K562 (cell line): ENCODE results near the gene GTPBP6. TPM values are rescaled to one million over a fixed set of nuclear protein-coding genes. Genes with fewer than 3 reads are reported as not detected.

Source experiments
- ATAC-seq: fragments of 200-7000 bp; cut with Tn5 transposase; 3 replicates; pipeline ENCODE4 v1.9.1; 2020; ENCODE audit warnings: moderate library complexity
- BruUV-seq: library from RNA; stranded (reverse); fragments of 400-500 nt; replicated peaks from 2 replicates; lab custom pipeline; 2021; lab: Mats Ljungman, UMichigan
- CTCF ChIA-PET: fragments of 300-600 bp; formaldehyde crosslinking; extraction: SDS; loops from one replicate; lab custom pipeline; 2021; ENCODE audit warnings: low intra/inter-chr PET ratio; lab: Yijun Ruan, JAX
- POLR2A ChIA-PET: fragments of 300-600, 350-650 bp; sonication (Branson Sonifier 250); formaldehyde crosslinking; extraction: SDS; loops from one replicate; lab custom pipeline; 2021; ENCODE audit warnings: antibody characterized with exemption, inconsistent platforms; lab: Yijun Ruan, JAX
- DNase-seq, 4 experiments: peaks; one replicate each; pipeline versions ENCODE4 v3.0.0 to v3.0.0-alpha.2; 2011 to 2018; ENCODE audit warnings: low spot score in 3 of 4, mixed read lengths in 3 of 4; ENCODE audit errors: extremely low read depth in 1 of 4
- FAIRE-seq: peaks from 2 replicates; lab custom pipeline; 2011; peaks lifted over from hg19 to GRCh38; lab: Jason Lieb, UNC
- H2AFZ ChIP-seq: 2 replicates; pipeline ENCODE4 v1.6.0; 2011; ENCODE audit warnings: low read depth, low read length, control low read depth, inconsistent platforms
- H3K27ac ChIP-seq: fragments of 200-600 bp; 3 replicates; pipeline ENCODE4 v1.8.0; 2011; ENCODE audit warnings: low read depth, mild to moderate bottlenecking, control low read depth, inconsistent platforms, low read length, moderate library complexity, mixed read lengths; ENCODE audit errors: extremely low read depth
- H3K27me3 ChIP-seq, 2 experiments: fragments of 300-600 bp in 1 of 2; 2 replicates in 1 of 2; 3 replicates in 1 of 2; pipeline versions ENCODE4 v1.6.0 to v1.8.0; 2011; ENCODE audit warnings: inconsistent platforms in 2 of 2, low read length in 2 of 2, mild to moderate bottlenecking in 1 of 2, mixed read lengths in 1 of 2, moderate library complexity in 1 of 2; ENCODE audit not compliant: control insufficient read depth in 2 of 2, insufficient read depth in 2 of 2
- H3K36me3 ChIP-seq: fragments of 300-600 bp; 3 replicates; pipeline ENCODE4 v1.8.0; 2011; ENCODE audit warnings: mild to moderate bottlenecking, low read length, inconsistent platforms; ENCODE audit not compliant: control insufficient read depth, insufficient read depth
- H3K4me1 ChIP-seq, 2 experiments: fragments of 200-600 bp in 1 of 2; replicated peaks in 1 of 2; 2 replicates in 1 of 2; 3 replicates in 1 of 2; pipeline versions ENCODE4 v1.5.1 to v1.8.0; 2011; ENCODE audit warnings: inconsistent platforms in 2 of 2, low read length in 2 of 2, mild to moderate bottlenecking in 1 of 2, mixed read lengths in 1 of 2, moderate library complexity in 1 of 2; ENCODE audit not compliant: control insufficient read depth in 2 of 2, insufficient read depth in 2 of 2
- H3K4me2 ChIP-seq: 2 replicates; pipeline ENCODE4 v1.6.1; 2011; ENCODE audit warnings: low read length, control low read depth, inconsistent platforms, mixed read lengths; ENCODE audit not compliant: insufficient read depth
- H3K4me3 ChIP-seq: fragments of 200-600 bp; sonication (generic), shearing (Covaris generic); 2 replicates; pipeline ENCODE4 v1.5.1; 2016; ENCODE audit warnings: control low read depth, inconsistent platforms
- H3K79me2 ChIP-seq: fragments of 200-600 bp; 3 replicates; pipeline ENCODE4 v1.8.0; 2011; ENCODE audit warnings: low read length, inconsistent platforms; ENCODE audit not compliant: control insufficient read depth, insufficient read depth
- H3K9ac ChIP-seq, 2 experiments: 2 replicates each; pipeline versions ENCODE4 v1.6.0 to v1.6.1; 2011; ENCODE audit warnings: low read depth in 2 of 2, low read length in 2 of 2, control low read depth in 1 of 2, inconsistent platforms in 1 of 2, mild to moderate bottlenecking in 1 of 2, mixed read lengths in 1 of 2; ENCODE audit not compliant: insufficient read depth in 1 of 2
- H3K9me1 ChIP-seq: one replicate; pipeline ENCODE4 v1.6.0; 2011; ENCODE audit warnings: inconsistent platforms, mild to moderate bottlenecking, low read length, moderate library complexity; ENCODE audit not compliant: control insufficient read depth, insufficient read depth
- H3K9me3 ChIP-seq: replicated peaks from 2 replicates; pipeline ENCODE4 v1.5.1; 2011; ENCODE audit warnings: low read depth, low read length, inconsistent platforms; ENCODE audit not compliant: control insufficient read depth, insufficient read depth
- H4K20me1 ChIP-seq: replicated peaks from 2 replicates; pipeline ENCODE4 v1.6.1; 2011; ENCODE audit warnings: low read length, inconsistent platforms, mixed read lengths; ENCODE audit not compliant: control insufficient read depth, insufficient read depth
- ATF3 ChIP-seq, 2 experiments: fragments of 450-650 bp in 1 of 2; sonication (generic) in 1 of 2; formaldehyde crosslinking in 1 of 2; IDR thresholded peaks in 1 of 2; conservative IDR thresholded peaks in 1 of 2; 2 replicates each; pipeline versions ENCODE4 v1.6.1 to v1.8.1; 2016 to 2023; ENCODE audit warnings: mild to moderate bottlenecking in 2 of 2, moderate library complexity in 2 of 2, inconsistent platforms in 1 of 2, missing genetic modification reagents in 1 of 2
- CBX5 ChIP-seq: IDR thresholded peaks from 2 replicates; pipeline ENCODE4 v1.6.1; 2014; ENCODE audit warnings: low read depth, borderline replicate concordance
- CXXC5 ChIP-seq: fragments of 250-450 bp; sonication (Bioruptor Pico); IDR thresholded peaks from 2 replicates; pipeline ENCODE4 v1.8.0; 2022; ENCODE audit warnings: inconsistent platforms, mild to moderate bottlenecking, moderate library complexity
- EGR1 ChIP-seq: fragments of 450-650 bp; conservative IDR thresholded peaks from 2 replicates; pipeline ENCODE4 v1.6.1; 2017; ENCODE audit warnings: mild to moderate bottlenecking
- NCOA4 ChIP-seq: fragments of 450-650 bp; IDR thresholded peaks from 2 replicates; pipeline ENCODE4 v1.6.1; 2018; ENCODE audit warnings: mild to moderate bottlenecking; ENCODE audit not compliant: partially characterized antibody
- NELFE ChIP-seq: IDR thresholded peaks from 2 replicates; pipeline ENCODE4 v1.6.1; 2011; ENCODE audit warnings: mild to moderate bottlenecking; ENCODE audit not compliant: insufficient read depth, insufficient read length
- NEUROD1 ChIP-seq: fragments of 150-350 bp; IDR thresholded peaks from 2 replicates; pipeline ENCODE4 v1.6.1; 2014; ENCODE audit warnings: borderline replicate concordance, low read length, low read depth; ENCODE audit not compliant: partially characterized antibody
- SMARCB1 ChIP-seq: IDR thresholded peaks from 2 replicates; pipeline ENCODE4 v1.6.1; 2011; ENCODE audit warnings: improper control_type of control experiment, low read depth; ENCODE audit not compliant: insufficient read length
- SMARCC2 ChIP-seq: fragments of 450-650 bp; IDR thresholded peaks from 2 replicates; pipeline ENCODE4 v1.6.1; 2017; ENCODE audit warnings: antibody characterized with exemption, moderate library complexity, mild to moderate bottlenecking, low read depth
- TEAD4 ChIP-seq, 2 experiments: sonication (generic) in 1 of 2; formaldehyde crosslinking in 1 of 2; IDR thresholded peaks; 2 replicates each; pipeline versions ENCODE4 v1.6.1 to v1.8.0; 2012 to 2022; ENCODE audit warnings: borderline replicate concordance in 1 of 2, inconsistent platforms in 1 of 2, low read length in 1 of 2, mild to moderate bottlenecking in 1 of 2, missing genetic modification reagents in 1 of 2
- ZNF551 ChIP-seq: fragments of 250-450 bp; sonication (Bioruptor Pico); IDR thresholded peaks from 2 replicates; pipeline ENCODE4 v1.5.0; 2021; ENCODE audit warnings: mild to moderate bottlenecking, moderate library complexity
- WGBS: fragments of 100-300 bp; shearing (Covaris generic); methylation state at CpG from one replicate; pipeline ENCODE4 v1.1.6; 2016; ENCODE audit warnings: low coverage, mixed read lengths; ENCODE audit not compliant: insufficient coverage; ENCODE audit errors: missing lambda C conversion rate; 5-methylcytosine and 5-hydroxymethylcytosine counted together
- in situ Hi-C: fragments of 300-500 bp; cut with MboI; formaldehyde crosslinking; loops from 4 replicates; pipeline ENCODE4 v1.15.0; 2018; ENCODE audit warnings: inconsistent platforms, mixed read lengths
- intact Hi-C: fragments of 100-400 bp; cut with micrococcal nuclease; formaldehyde crosslinking; loops from 2 replicates; pipeline ENCODE4 v1.14.2; 2022
- polyA plus RNA-seq, 8 experiments: library from polyadenylated mRNA; depleted of rRNA in 4 of 8; stranded (reverse) in 5 of 8; unstranded in 3 of 8; fragments of >200 nt; fragmentation: Nextera tagmentation in 2 of 8; fragmentation: Illumina TruSeq in 1 of 8; extraction: Ambion mirVana in 2 of 8; extraction: Trizol in 1 of 8; gene quantifications; 2 replicates each; pipeline versions ENCODE4 v1.2.1 to v1.2.3, GENCODE V29; 2011 to 2014; ENCODE audit warnings: inconsistent platforms in 1 of 8, missing spikeins in 1 of 8
- total RNA-seq, 7 experiments: library from RNA; depleted of rRNA in 6 of 7; stranded (reverse); fragments of >200 nt in 6 of 7; fragmentation: Illumina TruSeq in 2 of 7; extraction: Trizol in 2 of 7; gene quantifications; 2 replicates each; pipeline versions ENCODE4 v1.2.1 to v1.2.3, GENCODE V29; 2011 to 2021; ENCODE audit warnings: low replicate concordance in 1 of 7
- TF ChIP-seq, protein P1 (sequence below): fragments of 450-650 bp; formaldehyde crosslinking; IDR thresholded peaks from 2 replicates; pipeline ENCODE4 v1.4.0; 2020; ENCODE audit warnings: mild to moderate bottlenecking, moderate library complexity

The GTPBP6 gene
- total and polyA plus RNA-seq, 9 of the 15 experiments (the other 6 are each of a cell fraction or from before 2014, with no cell fraction given), result 0.24 to 35.2 (median 8.0) TPM

DNA sequence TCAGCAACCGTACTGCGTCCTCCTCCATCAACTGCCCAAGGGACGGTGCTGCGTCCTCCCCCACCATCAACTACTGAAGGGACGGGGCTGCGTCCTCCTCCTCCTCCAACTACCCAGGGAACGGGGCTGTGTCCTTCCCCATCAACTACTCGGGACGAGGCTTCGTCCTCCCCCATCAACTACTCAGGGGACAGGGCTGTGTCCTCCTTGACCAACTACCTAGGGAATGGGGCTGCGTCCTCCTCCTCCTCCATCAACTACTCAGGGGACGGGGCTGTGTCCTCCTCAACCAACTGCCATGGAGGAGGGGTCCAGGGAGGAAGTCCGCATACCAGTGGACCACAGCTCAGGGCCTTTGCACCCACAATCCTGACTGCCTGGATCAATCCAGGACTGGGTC is 43.8 kb upstream of the GTPBP6 start:
- H4K20me1 ChIP-seq, result no peaks in the 10 kb centered on the region
- peaks cover 0 to 5% of the 10 kb centered on the region in 2 experiments; a peak in 1 of 5 replicates for H3K4me1 ChIP-seq
- H3K79me2 ChIP-seq, result no peaks in the 10 kb centered on the region
- BruUV-seq, result no TSS peak
- H3K9me1 ChIP-seq, result no peaks in the 10 kb centered on the region
- WGBS, result 72% methylated on average over 9 of the region's 13 CpGs
- ATAC-seq, result no peak
- H3K36me3 ChIP-seq, result no peaks in the 10 kb centered on the region
- no peak overlapping the region for H3K27ac ChIP-seq
- DNase-seq, result no peak
- peaks cover 3% of the 10 kb centered on the region for H3K9me3 ChIP-seq
- H3K4me2 ChIP-seq, result no peak overlapping the region
- no peak for FAIRE-seq
- no peak overlapping the region for H2AFZ ChIP-seq
- in situ Hi-C loops (no loop called here), intact Hi-C loops (no loop called here)
- no peak overlapping the region for H3K9ac ChIP-seq
- ChIA-PET CTCF (no interaction called here), POLR2A (no interaction called here)
- no peaks in the 10 kb centered on the region for H3K27me3 ChIP-seq
- H3K4me3 ChIP-seq, result no peak overlapping the region
- TF ChIP-seq EGR1, result no peak

GRCh38 chrX:361231-362145 is 42.9 kb upstream of the GTPBP6 start:
- Histone ChIP-seq H3K9ac (no peak overlapping the region), H3K9me3 (peaks cover 3% of the 10 kb centered on the region), H3K36me3 (no peaks in the 10 kb centered on the region), H3K27ac (no peak overlapping the region), H3K4me1 (peaks cover 0 to 5% of the 10 kb centered on the region in 2 experiments; a peak in 1 of 5 replicates), H3K4me2 (no peak overlapping the region), H3K79me2 (no peaks in the 10 kb centered on the region), H3K9me1 (no peaks in the 10 kb centered on the region), H2AFZ (no peak overlapping the region), H3K27me3 (no peaks in the 10 kb centered on the region), H3K4me3 (no peak overlapping the region), H4K20me1 (no peaks in the 10 kb centered on the region)
- WGBS, result 81% methylated on average over 32 of the region's 54 CpGs
- intact Hi-C loops (no loop called here), in situ Hi-C loops (no loop called here)
- ATAC-seq (no peak), DNase-seq (no peak), FAIRE-seq (no peak)
- no TSS peak for BruUV-seq
- ChIA-PET POLR2A (no interaction called here), CTCF (no interaction called here)
- TF ChIP-seq CBX5, result no peak
- TF ChIP-seq SMARCB1, result no peak
- no peak for TF ChIP-seq SMARCC2
- TF ChIP-seq NELFE, result no peak
- TF ChIP-seq ZNF551, result no peak
- no peak for TF ChIP-seq NEUROD1
- TF ChIP-seq, protein P1, sequence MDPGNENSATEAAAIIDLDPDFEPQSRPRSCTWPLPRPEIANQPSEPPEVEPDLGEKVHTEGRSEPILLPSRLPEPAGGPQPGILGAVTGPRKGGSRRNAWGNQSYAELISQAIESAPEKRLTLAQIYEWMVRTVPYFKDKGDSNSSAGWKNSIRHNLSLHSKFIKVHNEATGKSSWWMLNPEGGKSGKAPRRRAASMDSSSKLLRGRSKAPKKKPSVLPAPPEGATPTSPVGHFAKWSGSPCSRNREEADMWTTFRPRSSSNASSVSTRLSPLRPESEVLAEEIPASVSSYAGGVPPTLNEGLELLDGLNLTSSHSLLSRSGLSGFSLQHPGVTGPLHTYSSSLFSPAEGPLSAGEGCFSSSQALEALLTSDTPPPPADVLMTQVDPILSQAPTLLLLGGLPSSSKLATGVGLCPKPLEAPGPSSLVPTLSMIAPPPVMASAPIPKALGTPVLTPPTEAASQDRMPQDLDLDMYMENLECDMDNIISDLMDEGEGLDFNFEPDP (CRISPR knock-in tag), result no peak
- TF ChIP-seq CXXC5 (CRISPR knock-in tag), result no peak
- TF ChIP-seq TEAD4 (IDR thresholded peaks at IDR 0.05; ENCODE audit: low read length), result no peak
- no peak for TF ChIP-seq TEAD4 (CRISPR knock-in tag; IDR thresholded peaks at IDR 0.05; ENCODE audit: borderline replicate concordance)
- no peak for TF ChIP-seq ATF3 (IDR thresholded peaks at IDR 0.05)
- TF ChIP-seq ATF3 (CRISPR knock-in tag; conservative IDR thresholded peaks at IDR 0.05), result no peak
- no peak for TF ChIP-seq NCOA4
